PFSK-1 (cell line): Measurements from ENCODE around the gene PTF1A.

Experiments
- FOXP2 ChIP-seq: optimal IDR thresholded peaks from 2 replicates; pipeline ENCODE3; 2011; ENCODE audit warnings: borderline replicate concordance, control low read depth, inconsistent platforms; ENCODE audit not compliant: insufficient read depth; ENCODE audit errors: extremely low read length, extremely low read depth
- POLR2AphosphoS5 ChIP-seq: IDR thresholded peaks from 2 replicates; pipeline ENCODE4 v1.6.1; 2012; ENCODE audit warnings: low read depth, mild to moderate bottlenecking, control low read depth, low read length, moderate library complexity
- SIN3A ChIP-seq: IDR thresholded peaks from 2 replicates; pipeline ENCODE4 v1.6.1; 2012; ENCODE audit warnings: mild to moderate bottlenecking, low read length, moderate library complexity, borderline replicate concordance; ENCODE audit not compliant: insufficient read depth
- TAF1 ChIP-seq: IDR thresholded peaks from 2 replicates; pipeline ENCODE4 v1.6.1; 2012; ENCODE audit warnings: low read length, control low read depth, borderline replicate concordance; ENCODE audit not compliant: insufficient read depth
- TF ChIP-seq, protein P1 (sequence below), 2 experiments: IDR thresholded peaks; 2 replicates each; pipeline versions ENCODE4 v1.6.1 to v1.8.0; 2011 to 2012; ENCODE audit warnings: low read depth in 2 of 2, low read length in 2 of 2, control low read depth in 1 of 2, inconsistent platforms in 1 of 2, mild to moderate bottlenecking in 1 of 2, moderate library complexity in 1 of 2; ENCODE audit not compliant: insufficient read depth in 1 of 2

The PTF1A gene

GRCh38 chr10:23192712-23193434, 761 bp downstream of the PTF1A start:
- TF ChIP-seq TAF1 (no peak), FOXP2 (no peak), POLR2AphosphoS5 (no peak), SIN3A (no peak)
- TF ChIP-seq, protein P1, sequence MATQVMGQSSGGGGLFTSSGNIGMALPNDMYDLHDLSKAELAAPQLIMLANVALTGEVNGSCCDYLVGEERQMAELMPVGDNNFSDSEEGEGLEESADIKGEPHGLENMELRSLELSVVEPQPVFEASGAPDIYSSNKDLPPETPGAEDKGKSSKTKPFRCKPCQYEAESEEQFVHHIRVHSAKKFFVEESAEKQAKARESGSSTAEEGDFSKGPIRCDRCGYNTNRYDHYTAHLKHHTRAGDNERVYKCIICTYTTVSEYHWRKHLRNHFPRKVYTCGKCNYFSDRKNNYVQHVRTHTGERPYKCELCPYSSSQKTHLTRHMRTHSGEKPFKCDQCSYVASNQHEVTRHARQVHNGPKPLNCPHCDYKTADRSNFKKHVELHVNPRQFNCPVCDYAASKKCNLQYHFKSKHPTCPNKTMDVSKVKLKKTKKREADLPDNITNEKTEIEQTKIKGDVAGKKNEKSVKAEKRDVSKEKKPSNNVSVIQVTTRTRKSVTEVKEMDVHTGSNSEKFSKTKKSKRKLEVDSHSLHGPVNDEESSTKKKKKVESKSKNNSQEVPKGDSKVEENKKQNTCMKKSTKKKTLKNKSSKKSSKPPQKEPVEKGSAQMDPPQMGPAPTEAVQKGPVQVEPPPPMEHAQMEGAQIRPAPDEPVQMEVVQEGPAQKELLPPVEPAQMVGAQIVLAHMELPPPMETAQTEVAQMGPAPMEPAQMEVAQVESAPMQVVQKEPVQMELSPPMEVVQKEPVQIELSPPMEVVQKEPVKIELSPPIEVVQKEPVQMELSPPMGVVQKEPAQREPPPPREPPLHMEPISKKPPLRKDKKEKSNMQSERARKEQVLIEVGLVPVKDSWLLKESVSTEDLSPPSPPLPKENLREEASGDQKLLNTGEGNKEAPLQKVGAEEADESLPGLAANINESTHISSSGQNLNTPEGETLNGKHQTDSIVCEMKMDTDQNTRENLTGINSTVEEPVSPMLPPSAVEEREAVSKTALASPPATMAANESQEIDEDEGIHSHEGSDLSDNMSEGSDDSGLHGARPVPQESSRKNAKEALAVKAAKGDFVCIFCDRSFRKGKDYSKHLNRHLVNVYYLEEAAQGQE (IDR thresholded peaks at IDR 0.05; ENCODE audit: insufficient read depth in 1 of 2, low read depth in 2 of 2, low read length in 2 of 2) = no peak

- no peak for TF ChIP-seq TAF1
- no peak for TF ChIP-seq POLR2AphosphoS5
- TF ChIP-seq, protein P1 (IDR thresholded peaks at IDR 0.05; ENCODE audit: insufficient read depth in 1 of 2, low read depth in 2 of 2, low read length in 2 of 2) = no peak
- no peak for TF ChIP-seq FOXP2
- TF ChIP-seq SIN3A = no peak
Measured at GRCh38 chr10:23193435-23194074, 1.4 kb downstream of the PTF1A start.

DNA sequence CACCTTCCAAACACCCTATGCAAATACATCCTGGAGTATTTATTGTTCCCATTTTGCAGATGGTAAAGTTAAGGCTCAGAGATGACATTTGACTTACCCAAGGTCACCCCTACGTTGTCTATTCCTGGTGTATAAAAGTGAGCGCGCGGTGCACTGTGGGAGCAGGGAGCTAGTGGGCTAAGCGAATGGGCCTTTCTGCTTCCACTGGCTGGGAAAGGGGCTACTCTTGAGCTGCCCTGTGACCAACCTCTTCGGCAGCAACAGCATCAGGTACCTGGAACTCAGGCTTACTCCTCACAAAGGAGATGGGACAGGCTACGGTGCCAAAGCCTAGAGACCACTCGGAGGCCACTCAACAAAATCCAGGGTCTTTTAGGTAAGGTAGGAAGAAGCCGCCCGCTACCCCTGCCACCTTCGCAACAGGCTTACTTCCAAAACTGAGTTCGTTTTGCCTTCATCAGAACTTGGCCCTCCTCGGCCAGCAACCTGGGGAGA, 2.4 kb downstream of the PTF1A start:
- TF ChIP-seq, protein P1 (IDR thresholded peaks at IDR 0.05; ENCODE audit: insufficient read depth in 1 of 2, low read depth in 2 of 2, low read length in 2 of 2) = no peak
- no peak for TF ChIP-seq TAF1
- TF ChIP-seq FOXP2 = no peak
- TF ChIP-seq SIN3A = no peak
- TF ChIP-seq POLR2AphosphoS5 = no peak

GRCh38 chr10:23194966-23195845, 3.1 kb downstream of the PTF1A start:
- TF ChIP-seq, protein P1 (IDR thresholded peaks at IDR 0.05; ENCODE audit: insufficient read depth in 1 of 2, low read depth in 2 of 2, low read length in 2 of 2) = no peak
- TF ChIP-seq FOXP2 (no peak), POLR2AphosphoS5 (no peak), SIN3A (no peak), TAF1 (no peak)
